ENCODE data around the gene RNF208. TPM values are rescaled to one million over a fixed set of nuclear protein-coding genes. Genes with fewer than 3 reads are reported as not detected.

RNF208 gene
- total and polyA plus RNA-seq, 2 donors (not counting 3 experiments of a cell fraction or from before 2014, with no cell fraction given): 1.3 to 4.8 TPM

DNA sequence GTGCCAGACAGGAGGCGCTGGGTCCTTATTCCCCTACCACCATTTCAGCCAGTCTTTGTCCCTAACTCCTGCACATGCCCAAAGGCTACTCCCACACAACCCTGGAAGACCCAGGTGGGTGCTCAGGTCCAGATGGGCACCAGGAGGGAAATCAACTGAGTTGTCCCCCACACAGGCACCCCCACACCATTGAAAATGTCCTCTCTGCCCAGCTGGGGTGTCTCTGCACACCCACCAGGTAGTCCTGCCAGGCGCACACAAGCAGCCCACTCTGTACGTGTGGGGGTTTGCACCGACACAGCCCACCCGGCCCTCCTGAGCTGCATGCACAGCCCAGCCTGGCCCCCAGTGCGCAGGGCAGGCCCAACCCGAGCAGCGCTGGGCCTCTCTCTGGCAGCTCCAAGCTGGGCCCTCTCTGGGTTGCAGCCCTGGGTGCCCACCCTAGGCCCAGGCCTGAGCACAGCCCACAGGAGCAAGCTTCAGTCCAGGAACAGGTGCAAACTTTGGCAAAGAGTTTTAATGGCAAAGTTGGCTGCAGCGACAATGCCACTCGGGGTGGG is 2.2 kb downstream of the RNF208 start:
- FAIRE-seq (no peak), DNase-seq (ENCODE audit: low read depth, low spot score) (no peak)
- no peak overlapping the region for H3K4me3 ChIP-seq (replicated peaks in 1 of 3; ENCODE audit: insufficient read depth in 1 of 3, low read depth in 1 of 3, low read length in 3 of 3)
- TF ChIP-seq MYC (IDR thresholded peaks at IDR 0.05; ENCODE audit: low read depth, low read length) (no peak), GATA2 (IDR thresholded peaks at IDR 0.05; ENCODE audit: insufficient read depth, insufficient read length, low read depth, low read length) (no peak)
- H3K27ac ChIP-seq (ENCODE audit: insufficient read depth, low read depth, low read length): no peak overlapping the region
- H2AFZ ChIP-seq (ENCODE audit: low read depth, low read length): no peak overlapping the region
- H3K9me3 ChIP-seq (replicated peaks; ENCODE audit: control insufficient read depth, insufficient read depth, low read length): no peaks in the 10 kb centered on the region
- no peaks in the 10 kb centered on the region for H3K27me3 ChIP-seq (ENCODE audit: control insufficient read depth in 2 of 2, insufficient read depth in 2 of 2, low read length in 2 of 2)
- BruUV-seq (replicated peaks): no TSS peak
- intact Hi-C loops (cut with micrococcal nuclease) (no loop called here), dilution Hi-C loops (cut with MboI; ENCODE audit: extremely low pct_ligation_motif_present, low sequenced_read_pairs) (no loop called here)
- no peaks in the 10 kb centered on the region for H4K20me1 ChIP-seq (replicated peaks; ENCODE audit: control insufficient read depth, extremely low read depth, insufficient read depth, low read length)
- H3K4me1 ChIP-seq (ENCODE audit: control insufficient read depth, extremely low read depth, insufficient read depth, low read length): peaks cover 18% of the 10 kb centered on the region
- ChIA-PET CTCF (interaction anchor here (2.1 kb wide), 1 partner anchor 17 kb away, joined by 8 read pairs; no protein-coding TSS in a partner anchor), POLR2A (no interaction called here)
- no peak overlapping the region for H3K9ac ChIP-seq (replicated peaks; ENCODE audit: extremely low read depth, insufficient read depth, low read length)
- H3K4me2 ChIP-seq (ENCODE audit: insufficient read depth, low read length): no peak overlapping the region
- no peaks in the 10 kb centered on the region for H3K9me1 ChIP-seq (replicated peaks; ENCODE audit: control insufficient read depth, extremely low read depth, insufficient read depth, low read length)
- no peaks in the 10 kb centered on the region for H3K79me2 ChIP-seq (ENCODE audit: control insufficient read depth, insufficient read depth, low read length)
- H3K36me3 ChIP-seq (ENCODE audit: control insufficient read depth in 2 of 2, extremely low read depth in 1 of 2, insufficient read depth in 2 of 2, low read length in 2 of 2): peaks cover 0 to 2% of the 10 kb centered on the region in 2 experiments

DNA sequence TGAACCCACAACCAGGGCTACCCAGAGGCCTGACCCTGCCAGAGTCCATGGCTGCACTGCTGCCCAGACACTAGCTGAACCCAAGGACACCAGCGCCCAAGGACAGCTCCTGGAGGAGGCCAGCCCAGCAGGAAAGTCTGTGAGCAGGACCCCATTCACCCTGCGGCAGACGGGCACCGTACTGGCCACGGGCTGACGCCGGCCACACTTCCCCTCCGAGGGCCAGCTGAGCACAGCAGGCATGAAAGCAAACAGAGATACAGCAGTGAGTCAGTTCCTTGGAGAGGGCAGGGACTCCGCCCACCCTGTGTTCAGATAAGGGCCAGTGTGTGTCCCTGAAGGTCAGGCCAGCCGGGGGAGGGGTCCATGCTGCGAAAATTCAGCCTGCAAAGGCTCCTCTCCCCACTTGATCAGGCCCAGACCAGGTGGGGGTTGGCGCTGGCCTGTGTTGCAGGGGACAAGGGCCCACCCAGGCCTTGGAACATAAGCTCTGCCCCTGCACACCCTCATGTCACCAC is 3.2 kb downstream of the RNF208 start:
- no peaks in the 10 kb centered on the region for H3K79me2 ChIP-seq (ENCODE audit: control insufficient read depth, insufficient read depth, low read length)
- FAIRE-seq (peak; percentile 71), DNase-seq (ENCODE audit: low read depth, low spot score) (peak; percentile 9)
- H3K27ac ChIP-seq (ENCODE audit: insufficient read depth, low read depth, low read length): peak overlapping the region; percentile 8
- peaks cover 0 to 2% of the 10 kb centered on the region in 2 experiments for H3K36me3 ChIP-seq (ENCODE audit: control insufficient read depth in 2 of 2, extremely low read depth in 1 of 2, insufficient read depth in 2 of 2, low read length in 2 of 2)
- intact Hi-C loops (cut with micrococcal nuclease): no loop called here
- TF ChIP-seq, protein P1, sequence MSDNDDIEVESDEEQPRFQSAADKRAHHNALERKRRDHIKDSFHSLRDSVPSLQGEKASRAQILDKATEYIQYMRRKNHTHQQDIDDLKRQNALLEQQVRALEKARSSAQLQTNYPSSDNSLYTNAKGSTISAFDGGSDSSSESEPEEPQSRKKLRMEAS (IDR thresholded peaks at IDR 0.05; ENCODE audit: insufficient read depth, insufficient read length): no peak
- TF ChIP-seq POLR2AphosphoS5 (IDR thresholded peaks at IDR 0.05; ENCODE audit: insufficient read depth, low read depth, low read length) (peak; percentile 49), POLR2A (IDR thresholded peaks at IDR 0.05; ENCODE audit: low read depth, low read length) (no peak), FOS (IDR thresholded peaks at IDR 0.05; ENCODE audit: borderline replicate concordance, insufficient read depth, low read length) (no peak)
- no peaks in the 10 kb centered on the region for H3K9me1 ChIP-seq (replicated peaks; ENCODE audit: control insufficient read depth, extremely low read depth, insufficient read depth, low read length)
- ChIA-PET POLR2A (interaction anchor here (0.6 to 0.7 kb wide), 2 partner anchors 21 to 22 kb away, joined by 3 to 8 read pairs; partner anchors contain the start of gene TUBB4B), CTCF (interaction anchor here (1.3 to 2.1 kb wide), 3 partner anchors 12 to 30 kb away, joined by 4 to 8 read pairs (median 5); partner anchors contain the start of genes ANAPC2 and SSNA1)
- no peak overlapping the region for H3K4me2 ChIP-seq (ENCODE audit: insufficient read depth, low read length)
- no peak overlapping the region for H3K4me3 ChIP-seq (replicated peaks in 1 of 3; ENCODE audit: insufficient read depth in 1 of 3, low read depth in 1 of 3, low read length in 3 of 3)
- BruUV-seq (replicated peaks): TSS peak; percentile 13
- H3K9ac ChIP-seq (replicated peaks; ENCODE audit: extremely low read depth, insufficient read depth, low read length): no peak overlapping the region
- H3K27me3 ChIP-seq (ENCODE audit: control insufficient read depth in 2 of 2, insufficient read depth in 2 of 2, low read length in 2 of 2): no peaks in the 10 kb centered on the region
- H3K4me1 ChIP-seq (ENCODE audit: control insufficient read depth, extremely low read depth, insufficient read depth, low read length): peaks cover 15% of the 10 kb centered on the region
- no peaks in the 10 kb centered on the region for H3K9me3 ChIP-seq (replicated peaks; ENCODE audit: control insufficient read depth, insufficient read depth, low read length)
- no peak overlapping the region for H2AFZ ChIP-seq (ENCODE audit: low read depth, low read length)
- dilution Hi-C loops (cut with MboI; ENCODE audit: extremely low pct_ligation_motif_present, low sequenced_read_pairs): no loop called here
- H4K20me1 ChIP-seq (replicated peaks; ENCODE audit: control insufficient read depth, extremely low read depth, insufficient read depth, low read length): no peaks in the 10 kb centered on the region

All from endothelial cell of umbilical vein (primary cell).